ENCODE measurements around the gene CBLC.
"Not testable (repeated sequence)": the region's sequence is repeated elsewhere in the genome, so short reads cannot be mapped to it uniquely, and the experiment has no call there.

CBLC gene

DNA sequence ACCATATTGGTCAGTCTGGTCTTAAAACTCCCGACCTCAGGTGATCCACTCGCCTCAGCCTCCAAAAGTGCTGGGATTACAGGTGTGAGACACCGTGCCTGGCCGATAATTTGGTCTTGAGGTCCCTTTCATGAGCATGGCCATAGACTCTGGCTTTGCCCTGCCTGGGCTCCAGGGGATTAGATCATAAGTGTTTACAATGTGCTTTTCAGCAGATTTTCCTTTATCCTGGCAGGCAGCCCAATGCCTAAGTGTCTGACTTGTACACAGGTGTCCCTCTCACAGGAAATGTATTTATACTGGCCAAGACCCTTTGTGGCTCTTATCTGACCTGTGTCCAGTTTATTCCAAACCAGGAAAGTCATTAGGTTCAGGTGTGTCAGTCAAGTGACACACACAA, 47.1 kb downstream of the CBLC start:
- Histone ChIP-seq H2AK5ac (ENCODE audit: low read depth, low read length) (no peak overlapping the region), H3K79me1 (ENCODE audit: low read depth, low read length) (no peaks in the 10 kb centered on the region), H3K27me3 (ENCODE audit: control insufficient read depth in 3 of 3, insufficient read depth in 3 of 3, low read depth in 1 of 3, low read length in 3 of 3) (peaks cover 0 to 16% (median 0%) of the 10 kb centered on the region in 3 experiments), H2BK120ac (ENCODE audit: low read depth, low read length) (no peak overlapping the region), H2BK15ac (ENCODE audit: low read length) (no peak overlapping the region), H4K8ac (ENCODE audit: low read depth, low read length) (no peak overlapping the region), H3K4me2 (ENCODE audit: insufficient read depth, low read length, poor library complexity, severe bottlenecking) (no peak overlapping the region), H3K4me1 (ENCODE audit: control insufficient read depth in 2 of 2, insufficient read depth in 1 of 2, low read depth in 1 of 2, low read length in 2 of 2) (peaks cover 5 to 6% of the 10 kb centered on the region in 2 donors), H3K23ac (ENCODE audit: low read depth, low read length, poor library complexity) (no peak overlapping the region), H3K36me3 (replicated peaks in 1 of 2; ENCODE audit: control insufficient read depth in 2 of 2, insufficient read depth in 2 of 2, low read length in 2 of 2) (no peaks in the 10 kb centered on the region), H3K9ac (ENCODE audit: low read depth, low read length, poor library complexity) (no peak overlapping the region), H2AFZ (ENCODE audit: low read length) (no peak overlapping the region), H3K14ac (ENCODE audit: low read length) (no peak overlapping the region), H3K4ac (ENCODE audit: low read length) (no peak overlapping the region), H2BK12ac (ENCODE audit: low read length) (no peak overlapping the region), H3K18ac (ENCODE audit: low read length) (no peak overlapping the region), H4K91ac (ENCODE audit: low read depth, low read length, poor library complexity) (no peak overlapping the region), H3K4me3 (ENCODE audit: low read length in 2 of 2) (no peak overlapping the region), H2BK5ac (ENCODE audit: low read length) (no peak overlapping the region), H3K9me3 (replicated peaks in 1 of 2; ENCODE audit: control insufficient read depth in 2 of 2, insufficient read depth in 1 of 2, low read depth in 1 of 2, low read length in 2 of 2) (no peaks in the 10 kb centered on the region), H3K27ac (replicated peaks; ENCODE audit: low read length) (no peak overlapping the region)
- DNase-seq (ENCODE audit: low spot score): no peak
- WGBS, 2 donors (ENCODE audit: extremely low coverage in 2 of 2, insufficient read length in 2 of 2, insufficient replicate concordance in 1 of 2): no CpG with 5 or more reads among the region's 4 CpGs

DNA sequence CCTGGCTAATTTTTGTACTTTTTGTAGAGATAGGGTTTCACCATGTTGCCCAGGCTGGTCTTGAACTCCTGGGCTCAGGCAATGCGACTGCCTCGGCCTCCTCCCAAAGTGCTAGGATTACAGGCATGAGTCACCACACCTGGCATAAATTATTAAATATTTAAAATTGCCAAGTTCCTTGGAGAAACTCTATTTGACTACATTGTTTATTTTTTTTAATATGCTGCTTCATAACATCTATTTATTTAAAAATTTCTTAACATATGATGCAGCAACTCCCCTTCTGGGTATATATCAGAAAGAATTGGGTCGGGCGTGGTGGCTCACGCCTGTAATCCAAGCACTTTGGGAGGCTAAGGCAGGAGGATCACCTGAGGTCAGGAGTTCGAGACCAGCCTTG, 55.2 kb downstream of the CBLC start:
- H3K9ac ChIP-seq (ENCODE audit: low read depth, low read length, poor library complexity): not testable (repeated sequence)

DNA sequence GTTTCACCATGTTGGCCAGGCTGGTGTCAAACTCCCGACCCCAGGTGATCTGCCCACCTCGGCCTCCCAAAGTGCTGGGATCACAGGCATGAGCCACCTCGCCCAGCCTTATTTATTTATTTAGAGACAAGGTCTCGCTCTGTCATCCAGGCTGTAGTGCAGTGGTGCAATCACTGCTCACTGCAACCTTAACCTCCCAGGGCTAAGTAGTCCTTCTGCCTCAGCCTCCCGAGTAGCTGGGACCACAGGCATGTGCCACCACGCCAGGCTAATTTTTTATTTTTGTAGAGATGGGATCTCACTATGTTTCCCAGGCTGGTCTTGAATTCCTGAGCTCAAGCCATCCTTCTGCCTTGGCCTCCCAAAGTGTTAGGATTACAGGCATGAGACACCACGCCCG, 56.7 kb downstream of the CBLC start:
- H2BK120ac ChIP-seq (ENCODE audit: low read depth, low read length); H3K27ac ChIP-seq (replicated peaks; ENCODE audit: low read length); H3K9ac ChIP-seq (ENCODE audit: low read depth, low read length, poor library complexity); DNase-seq (ENCODE audit: low spot score); H3K36me3 ChIP-seq (replicated peaks in 1 of 2; ENCODE audit: control insufficient read depth in 2 of 2, insufficient read depth in 2 of 2, low read length in 2 of 2); H2BK12ac ChIP-seq (ENCODE audit: low read length); H3K4ac ChIP-seq (ENCODE audit: low read length); H2AK5ac ChIP-seq (ENCODE audit: low read depth, low read length); H3K14ac ChIP-seq (ENCODE audit: low read length); H3K79me1 ChIP-seq (ENCODE audit: low read depth, low read length); H2AFZ ChIP-seq (ENCODE audit: low read length); H2BK15ac ChIP-seq (ENCODE audit: low read length); H2BK5ac ChIP-seq (ENCODE audit: low read length); H3K23ac ChIP-seq (ENCODE audit: low read depth, low read length, poor library complexity); H3K4me1 ChIP-seq (ENCODE audit: control insufficient read depth in 2 of 2, insufficient read depth in 1 of 2, low read depth in 1 of 2, low read length in 2 of 2); H3K27me3 ChIP-seq (ENCODE audit: control insufficient read depth in 3 of 3, insufficient read depth in 3 of 3, low read depth in 1 of 3, low read length in 3 of 3); H3K18ac ChIP-seq (ENCODE audit: low read length); H4K91ac ChIP-seq (ENCODE audit: low read depth, low read length, poor library complexity); H3K4me2 ChIP-seq (ENCODE audit: insufficient read depth, low read length, poor library complexity, severe bottlenecking); H4K8ac ChIP-seq (ENCODE audit: low read depth, low read length); H3K9me3 ChIP-seq (replicated peaks in 1 of 2; ENCODE audit: control insufficient read depth in 2 of 2, insufficient read depth in 1 of 2, low read depth in 1 of 2, low read length in 2 of 2); H3K4me3 ChIP-seq (ENCODE audit: low read length in 2 of 2): not testable (repeated sequence)
- WGBS, 2 donors (ENCODE audit: extremely low coverage in 2 of 2, insufficient read length in 2 of 2, insufficient replicate concordance in 1 of 2): no CpG with 5 or more reads among the region's 8 CpGs

More for the DNA sequence above, 55.2 kb downstream of the CBLC start:
- WGBS, 2 donors (ENCODE audit: extremely low coverage in 2 of 2, insufficient read length in 2 of 2, insufficient replicate concordance in 1 of 2): no CpG with 5 or more reads among the region's 6 CpGs
- H3K23ac ChIP-seq (ENCODE audit: low read depth, low read length, poor library complexity); H3K9me3 ChIP-seq (replicated peaks in 1 of 2; ENCODE audit: control insufficient read depth in 2 of 2, insufficient read depth in 1 of 2, low read depth in 1 of 2, low read length in 2 of 2); H3K4ac ChIP-seq (ENCODE audit: low read length); H3K4me1 ChIP-seq (ENCODE audit: control insufficient read depth in 2 of 2, insufficient read depth in 1 of 2, low read depth in 1 of 2, low read length in 2 of 2); H3K27ac ChIP-seq (replicated peaks; ENCODE audit: low read length); H2BK5ac ChIP-seq (ENCODE audit: low read length); H3K27me3 ChIP-seq (ENCODE audit: control insufficient read depth in 3 of 3, insufficient read depth in 3 of 3, low read depth in 1 of 3, low read length in 3 of 3); H3K36me3 ChIP-seq (replicated peaks in 1 of 2; ENCODE audit: control insufficient read depth in 2 of 2, insufficient read depth in 2 of 2, low read length in 2 of 2); H3K4me3 ChIP-seq (ENCODE audit: low read length in 2 of 2); DNase-seq (ENCODE audit: low spot score); H3K14ac ChIP-seq (ENCODE audit: low read length); H3K4me2 ChIP-seq (ENCODE audit: insufficient read depth, low read length, poor library complexity, severe bottlenecking); H2BK12ac ChIP-seq (ENCODE audit: low read length); H2BK15ac ChIP-seq (ENCODE audit: low read length); H2AK5ac ChIP-seq (ENCODE audit: low read depth, low read length); H2BK120ac ChIP-seq (ENCODE audit: low read depth, low read length); H3K18ac ChIP-seq (ENCODE audit: low read length); H4K8ac ChIP-seq (ENCODE audit: low read depth, low read length); H2AFZ ChIP-seq (ENCODE audit: low read length); H3K79me1 ChIP-seq (ENCODE audit: low read depth, low read length); H4K91ac ChIP-seq (ENCODE audit: low read depth, low read length, poor library complexity): not testable (repeated sequence)

DNA sequence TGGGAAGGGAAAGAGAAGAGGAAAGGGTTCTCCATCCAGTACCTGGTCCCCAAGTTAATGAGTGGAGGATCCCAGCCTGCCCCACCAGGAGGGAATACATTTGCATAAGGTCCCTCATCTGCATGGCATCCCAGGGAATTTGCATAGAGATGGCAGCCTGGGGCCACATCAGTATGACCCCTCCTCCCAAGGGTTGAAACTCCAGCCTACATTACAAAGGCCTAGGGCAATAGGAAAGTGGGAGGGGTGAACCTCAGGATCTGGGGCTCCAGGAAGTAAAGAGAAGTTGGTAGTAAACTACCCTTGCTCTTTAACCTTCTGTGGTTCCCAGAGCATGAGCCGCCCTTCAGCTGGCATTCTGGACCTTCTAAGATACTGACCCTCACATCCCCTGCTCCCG, 61.6 kb downstream of the CBLC start:
- Histone ChIP-seq H3K27me3 (ENCODE audit: control insufficient read depth in 3 of 3, insufficient read depth in 3 of 3, low read depth in 1 of 3, low read length in 3 of 3) (no peaks in the 10 kb centered on the region), H3K14ac (ENCODE audit: low read length) (no peak overlapping the region), H3K9me3 (replicated peaks in 1 of 2; ENCODE audit: control insufficient read depth in 2 of 2, insufficient read depth in 1 of 2, low read depth in 1 of 2, low read length in 2 of 2) (no peaks in the 10 kb centered on the region), H3K4me1 (ENCODE audit: control insufficient read depth in 2 of 2, insufficient read depth in 1 of 2, low read depth in 1 of 2, low read length in 2 of 2) (no peaks in the 10 kb centered on the region), H2BK120ac (ENCODE audit: low read depth, low read length) (no peak overlapping the region), H3K4me3 (ENCODE audit: low read length in 2 of 2) (no peak overlapping the region), H4K91ac (ENCODE audit: low read depth, low read length, poor library complexity) (no peak overlapping the region), H3K23ac (ENCODE audit: low read depth, low read length, poor library complexity) (no peak overlapping the region), H2AFZ (ENCODE audit: low read length) (no peak overlapping the region), H2AK5ac (ENCODE audit: low read depth, low read length) (no peak overlapping the region), H3K79me1 (ENCODE audit: low read depth, low read length) (no peaks in the 10 kb centered on the region), H3K4me2 (ENCODE audit: insufficient read depth, low read length, poor library complexity, severe bottlenecking) (no peak overlapping the region), H4K8ac (ENCODE audit: low read depth, low read length) (no peak overlapping the region), H3K18ac (ENCODE audit: low read length) (no peak overlapping the region), H2BK12ac (ENCODE audit: low read length) (no peak overlapping the region), H3K36me3 (replicated peaks in 1 of 2; ENCODE audit: control insufficient read depth in 2 of 2, insufficient read depth in 2 of 2, low read length in 2 of 2) (no peaks in the 10 kb centered on the region), H2BK15ac (ENCODE audit: low read length) (no peak overlapping the region), H3K4ac (ENCODE audit: low read length) (no peak overlapping the region), H2BK5ac (ENCODE audit: low read length) (no peak overlapping the region), H3K27ac (replicated peaks; ENCODE audit: low read length) (no peak overlapping the region), H3K9ac (ENCODE audit: low read depth, low read length, poor library complexity) (no peak overlapping the region)
- DNase-seq (ENCODE audit: low spot score): no peak
- WGBS, 2 donors (ENCODE audit: extremely low coverage in 2 of 2, insufficient read length in 2 of 2, insufficient replicate concordance in 1 of 2): no CpG with 5 or more reads among the region's 2 CpGs
